ENCODE results near the gene MEGF6.

GRCh38 chr1:3459940-3460671 is 151.2 kb downstream of the MEGF6 start:
- TF ChIP-seq CTCF (IDR thresholded peaks at IDR 0.05; ENCODE audit: low read depth, low read length) = no peak
- TF ChIP-seq EZH2phosphoT487 (IDR thresholded peaks at IDR 0.05; ENCODE audit: low read depth) = no peak

All from OCI-LY3 (cell line).